ENCODE results near the gene PUM1.

Gene PUM1

GRCh38 chr1:30915491-30916230 lies 149.9 kb downstream of the PUM1 start:
- no peak for DNase-seq (ENCODE audit: extremely low spot score)
- TF ChIP-seq CTCF (IDR thresholded peaks at IDR 0.05; ENCODE audit: control extremely low read depth, extremely low read depth, low read depth, missing control alignments), result no peak
- CTCF ChIA-PET, result interaction anchor here (0.9 to 8.7 kb wide), 5 partner anchors 9 to 136 kb away, joined by 3 to 246 read pairs (median 15); no protein-coding TSS in a partner anchor
- POLR2A ChIA-PET, result no interaction called here

- ChIA-PET CTCF (interaction anchor here (0.9 to 8.7 kb wide), 6 partner anchors 10 to 195 kb away, joined by 3 to 246 read pairs (median 26); no protein-coding TSS in a partner anchor), POLR2A (interaction anchor here (0.7 kb wide), 1 partner anchor 723 kb away, joined by 3 read pairs; no protein-coding TSS in a partner anchor)
- TF ChIP-seq CTCF (IDR thresholded peaks at IDR 0.05; ENCODE audit: control extremely low read depth, extremely low read depth, low read depth, missing control alignments), result no peak
These were observed 150.6 kb downstream of the PUM1 start for GRCh38 chr1:30914931-30915330.

GRCh38 chr1:30914587-30914922 lies 151.0 kb downstream of the PUM1 start:
- TF ChIP-seq CTCF (IDR thresholded peaks at IDR 0.05; ENCODE audit: control extremely low read depth, extremely low read depth, low read depth, missing control alignments), result no peak
- ChIA-PET POLR2A (interaction anchor here (0.7 kb wide), 1 partner anchor 723 kb away, joined by 3 read pairs; no protein-coding TSS in a partner anchor), CTCF (interaction anchor here (1.1 to 8.7 kb wide), 7 partner anchors 10 to 195 kb away, joined by 3 to 246 read pairs (median 37); no protein-coding TSS in a partner anchor)
- DNase-seq (ENCODE audit: extremely low spot score), result no peak

More at GRCh38 chr1:30914931-30915330, 150.6 kb downstream of the PUM1 start:
- DNase-seq (ENCODE audit: extremely low spot score), result no peak

GRCh38 chr1:30912913-30913652 lies 152.4 kb downstream of the PUM1 start:
- POLR2A ChIA-PET, result no interaction called here
- CTCF ChIA-PET, result interaction anchor here (0.9 to 8.7 kb wide), 17 partner anchors 8 to 193 kb away, joined by 3 to 246 read pairs (median 7); no protein-coding TSS in a partner anchor
- DNase-seq (ENCODE audit: extremely low spot score), result no peak
- no peak for TF ChIP-seq CTCF (IDR thresholded peaks at IDR 0.05; ENCODE audit: control extremely low read depth, extremely low read depth, low read depth, missing control alignments)

GRCh38 chr1:30912224-30912623 lies 153.3 kb downstream of the PUM1 start:
- ChIA-PET CTCF (interaction anchor here (0.8 to 8.7 kb wide), 24 partner anchors 9 to 193 kb away, joined by 3 to 246 read pairs (median 5); no protein-coding TSS in a partner anchor), POLR2A (no interaction called here)
- TF ChIP-seq CTCF (IDR thresholded peaks at IDR 0.05; ENCODE audit: control extremely low read depth, extremely low read depth, low read depth, missing control alignments), result no peak
- no peak for DNase-seq (ENCODE audit: extremely low spot score)
